HG03196 (cell line): ENCODE data around the gene USP49.
"Not testable (repeated sequence)": the region's sequence is repeated elsewhere in the genome, so short reads cannot be mapped to it uniquely, and the experiment has no call there.

Source experiments
- ATAC-seq: cut with Tn5 transposase; IDR thresholded peaks from one replicate; pipeline ENCODE4 v1.9.1; 2021; ENCODE audit not compliant: unreplicated experiment

USP49 gene

GRCh38 chr6:41815587-41815986, 79.6 kb downstream of the USP49 start:
- ATAC-seq = no peak

GRCh38 chr6:41814629-41815028, 80.5 kb downstream of the USP49 start:
- no peak for ATAC-seq

- no peak for ATAC-seq
These were observed 81.2 kb downstream of the USP49 start for GRCh38 chr6:41813956-41814355.

- no peak for ATAC-seq
These were observed 81.7 kb downstream of the USP49 start for GRCh38 chr6:41813469-41813868.

- ATAC-seq = not testable (repeated sequence)
These were observed 83.2 kb downstream of the USP49 start for GRCh38 chr6:41811946-41812345.

- ATAC-seq = no peak
These were observed 84.1 kb downstream of the USP49 start for GRCh38 chr6:41811095-41811494.

GRCh38 chr6:41805830-41806774, 89.1 kb downstream of the USP49 start:
- no peak for ATAC-seq

GRCh38 chr6:41801380-41801779, 93.8 kb downstream of the USP49 start:
- no peak for ATAC-seq

- no peak for ATAC-seq
These were observed 95.6 kb downstream of the USP49 start for GRCh38 chr6:41799559-41799911.

GRCh38 chr6:41798901-41799558, 96.1 kb downstream of the USP49 start:
- ATAC-seq = no peak

GRCh38 chr6:41796474-41796873, 98.7 kb downstream of the USP49 start:
- ATAC-seq = no peak

- ATAC-seq = no peak
These were observed 103.2 kb downstream of the USP49 start for GRCh38 chr6:41791984-41792383.

- ATAC-seq = no peak
These were observed 103.9 kb downstream of the USP49 start for GRCh38 chr6:41791305-41791704.

GRCh38 chr6:41790045-41790444, 105.1 kb downstream of the USP49 start:
- ATAC-seq = no peak

- ATAC-seq = no peak
These were observed 105.8 kb downstream of the USP49 start for GRCh38 chr6:41789390-41789724.

GRCh38 chr6:41787219-41787917, 107.8 kb downstream of the USP49 start, which contains the start of gene TOMM6:
Gene TOMM6, plus strand, starts transcription at chr6:41787694. Its CDS starts 4 bp downstream, at chr6:41787698.
- peak; percentile 80 for ATAC-seq

GRCh38 chr6:41786451-41787218, 108.5 kb downstream of the USP49 start:
- ATAC-seq = peak; percentile 50

- no peak for ATAC-seq
These were observed 109.3 kb downstream of the USP49 start for GRCh38 chr6:41785689-41786450.

- no peak for ATAC-seq
These were observed 109.9 kb downstream of the USP49 start for GRCh38 chr6:41785254-41785653.

- ATAC-seq = no peak
These were observed 110.5 kb downstream of the USP49 start for GRCh38 chr6:41784581-41785171.
